Dendritic cell treated with granulocyte-macrophage colony-stimulating factor and Interleukin-4, amounts not matched to agents 40 ng/mL and 50 ng/mL, for 4 days (primary cell): ENCODE results near the gene YWHAE.
"Not testable (repeated sequence)": the region's sequence is repeated elsewhere in the genome, so short reads cannot be mapped to it uniquely, and the experiment has no call there.

Source experiments
- H3K27ac Mint-ChIP-seq: one replicate; pipeline ENCODE4 v1.8.0; 2022; ENCODE audit warnings: mild to moderate bottlenecking, mixed read lengths
- H3K27me3 Mint-ChIP-seq: one replicate; pipeline ENCODE4 v1.8.0; 2022; ENCODE audit warnings: mild to moderate bottlenecking, mixed read lengths
- H3K36me3 Mint-ChIP-seq: one replicate; pipeline ENCODE4 v1.8.0; 2022; ENCODE audit warnings: low read depth, mixed read lengths
- H3K4me1 Mint-ChIP-seq: one replicate; pipeline ENCODE4 v1.8.0; 2022; ENCODE audit warnings: low read depth, mixed read lengths
- H3K4me3 Mint-ChIP-seq: one replicate; pipeline ENCODE4 v1.8.0; 2022; ENCODE audit warnings: mild to moderate bottlenecking, moderate library complexity, mixed read lengths
- H3K9me3 Mint-ChIP-seq: one replicate; pipeline ENCODE4 v1.8.0; 2022; ENCODE audit warnings: mixed read lengths
- intact Hi-C: fragments of 100-400 bp; cut with micrococcal nuclease; formaldehyde crosslinking; loops from one replicate; pipeline ENCODE4 v1.15.0; 2022

Gene YWHAE

GRCh38 chr17:1374431-1375177 lies 25.4 kb downstream of the YWHAE start:
- no peaks in the 10 kb centered on the region for H3K9me3 Mint-ChIP-seq
- H3K36me3 Mint-ChIP-seq, result peaks cover 56% of the 10 kb centered on the region
- peaks cover 63% of the 10 kb centered on the region for H3K4me1 Mint-ChIP-seq
- H3K27me3 Mint-ChIP-seq, result no peaks in the 10 kb centered on the region
- no peak overlapping the region for H3K27ac Mint-ChIP-seq
- intact Hi-C loops, result no loop called here
- H3K4me3 Mint-ChIP-seq, result no peak overlapping the region

- Mint-ChIP-seq H3K9me3 (no peaks in the 10 kb centered on the region), H3K4me1 (peaks cover 55% of the 10 kb centered on the region), H3K4me3 (no peak overlapping the region), H3K36me3 (peaks cover 59% of the 10 kb centered on the region), H3K27me3 (no peaks in the 10 kb centered on the region), H3K27ac (no peak overlapping the region)
- intact Hi-C loops, result no loop called here
Measured at GRCh38 chr17:1373707-1374237, 26.2 kb downstream of the YWHAE start.

- H3K27me3 Mint-ChIP-seq, result no peaks in the 10 kb centered on the region
- H3K9me3 Mint-ChIP-seq, result no peaks in the 10 kb centered on the region
- H3K4me1 Mint-ChIP-seq, result peaks cover 55% of the 10 kb centered on the region
- H3K27ac Mint-ChIP-seq, result no peak overlapping the region
- peaks cover 55% of the 10 kb centered on the region for H3K36me3 Mint-ChIP-seq
- intact Hi-C loops, result no loop called here
- no peak overlapping the region for H3K4me3 Mint-ChIP-seq
Measured at GRCh38 chr17:1372618-1373017, 27.4 kb downstream of the YWHAE start.

GRCh38 chr17:1371893-1372590 lies 28.0 kb downstream of the YWHAE start:
- Mint-ChIP-seq H3K27me3 (no peaks in the 10 kb centered on the region), H3K9me3 (no peaks in the 10 kb centered on the region), H3K4me1 (peaks cover 55% of the 10 kb centered on the region), H3K36me3 (peaks cover 55% of the 10 kb centered on the region), H3K27ac (no peak overlapping the region), H3K4me3 (no peak overlapping the region)
- intact Hi-C loops, result no loop called here

- Mint-ChIP-seq H3K36me3 (peaks cover 63% of the 10 kb centered on the region), H3K27ac (no peak overlapping the region), H3K27me3 (no peaks in the 10 kb centered on the region), H3K9me3 (no peaks in the 10 kb centered on the region), H3K4me1 (peaks cover 39% of the 10 kb centered on the region), H3K4me3 (no peak overlapping the region)
- intact Hi-C loops, result loop anchor here (10.0 kb wide), 2 partner anchors 56 to 266 kb away; no protein-coding TSS in a partner anchor
Measured at GRCh38 chr17:1368588-1368987, 31.4 kb downstream of the YWHAE start.

GRCh38 chr17:1367351-1367745 lies 32.7 kb downstream of the YWHAE start:
- H3K27me3 Mint-ChIP-seq, result no peaks in the 10 kb centered on the region
- H3K9me3 Mint-ChIP-seq, result no peaks in the 10 kb centered on the region
- peaks cover 47% of the 10 kb centered on the region for H3K4me1 Mint-ChIP-seq
- peaks cover 56% of the 10 kb centered on the region for H3K36me3 Mint-ChIP-seq
- intact Hi-C loops, result loop anchor here (10.0 kb wide), 2 partner anchors 57 to 267 kb away; no protein-coding TSS in a partner anchor
- H3K4me3 Mint-ChIP-seq, result no peak overlapping the region
- H3K27ac Mint-ChIP-seq, result no peak overlapping the region

- no peak overlapping the region for H3K27ac Mint-ChIP-seq
- H3K4me1 Mint-ChIP-seq, result peaks cover 50% of the 10 kb centered on the region
- H3K9me3 Mint-ChIP-seq, result no peaks in the 10 kb centered on the region
- H3K27me3 Mint-ChIP-seq, result no peaks in the 10 kb centered on the region
- H3K36me3 Mint-ChIP-seq, result peaks cover 57% of the 10 kb centered on the region
- intact Hi-C loops, result loop anchor here (10.0 kb wide), 2 partner anchors 59 to 269 kb away; no protein-coding TSS in a partner anchor
- H3K4me3 Mint-ChIP-seq, result no peak overlapping the region
Measured at GRCh38 chr17:1366234-1366633, 33.8 kb downstream of the YWHAE start.

- Mint-ChIP-seq H3K36me3 (peaks cover 56% of the 10 kb centered on the region), H3K4me3 (no peak overlapping the region), H3K9me3 (no peaks in the 10 kb centered on the region), H3K4me1 (peaks cover 49% of the 10 kb centered on the region), H3K27ac (no peak overlapping the region), H3K27me3 (no peaks in the 10 kb centered on the region)
- intact Hi-C loops, result loop anchor here (1.0 to 10.0 kb wide), 3 partner anchors 59 to 269 kb away; partner anchors contain the start of gene INPP5K
Measured at GRCh38 chr17:1365445-1366039, 34.5 kb downstream of the YWHAE start.

- Mint-ChIP-seq H3K27me3 (no peaks in the 10 kb centered on the region), H3K27ac (peak overlapping the region; percentile 56), H3K9me3 (no peaks in the 10 kb centered on the region), H3K4me1 (peaks cover 59% of the 10 kb centered on the region), H3K4me3 (peak overlapping the region; percentile 61), H3K36me3 (peaks cover 63% of the 10 kb centered on the region)
- intact Hi-C loops, result loop anchor here (5.0 to 10.0 kb wide), 3 partner anchors 34 to 272 kb away; no protein-coding TSS in a partner anchor
Measured at GRCh38 chr17:1362964-1363363, 37.1 kb downstream of the YWHAE start.

GRCh38 chr17:1362065-1362848 lies 37.8 kb downstream of the YWHAE start:
- H3K4me1 Mint-ChIP-seq, result peaks cover 52% of the 10 kb centered on the region

GRCh38 chr17:1360975-1361374 lies 39.0 kb downstream of the YWHAE start:
- Mint-ChIP-seq H3K27me3 (no peaks in the 10 kb centered on the region), H3K9me3 (no peaks in the 10 kb centered on the region), H3K4me1 (peaks cover 48% of the 10 kb centered on the region), H3K36me3 (peaks cover 72% of the 10 kb centered on the region), H3K4me3 (no peak overlapping the region), H3K27ac (no peak overlapping the region)
- intact Hi-C loops, result loop anchor here (5.0 to 10.0 kb wide), 3 partner anchors 36 to 274 kb away; no protein-coding TSS in a partner anchor

More at GRCh38 chr17:1362065-1362848, 37.8 kb downstream of the YWHAE start:
- Mint-ChIP-seq H3K36me3 (peaks cover 63% of the 10 kb centered on the region), H3K4me3 (peak overlapping the region; percentile 61), H3K9me3 (no peaks in the 10 kb centered on the region), H3K27ac (peak overlapping the region; percentile 56), H3K27me3 (no peaks in the 10 kb centered on the region)
- intact Hi-C loops, result loop anchor here (5.0 to 10.0 kb wide), 3 partner anchors 35 to 273 kb away; no protein-coding TSS in a partner anchor

GRCh38 chr17:1360315-1360714 lies 39.7 kb downstream of the YWHAE start:
- H3K27ac Mint-ChIP-seq, H3K9me3 Mint-ChIP-seq, H3K27me3 Mint-ChIP-seq, H3K4me3 Mint-ChIP-seq: not testable (repeated sequence)
- Mint-ChIP-seq H3K36me3 (peaks cover 79% of the 10 kb centered on the region), H3K4me1 (peaks cover 48% of the 10 kb centered on the region)
- intact Hi-C loops, result loop anchor here (5.0 to 10.0 kb wide), 3 partner anchors 37 to 274 kb away; no protein-coding TSS in a partner anchor

- no peak overlapping the region for H3K4me3 Mint-ChIP-seq
- intact Hi-C loops, result no loop called here
- no peak overlapping the region for H3K27ac Mint-ChIP-seq
- H3K4me1 Mint-ChIP-seq, result no peaks in the 10 kb centered on the region
- no peaks in the 10 kb centered on the region for H3K9me3 Mint-ChIP-seq
- H3K36me3 Mint-ChIP-seq, result peaks cover 94% of the 10 kb centered on the region
- H3K27me3 Mint-ChIP-seq, result no peaks in the 10 kb centered on the region
Measured at GRCh38 chr17:1354030-1354429, 46.0 kb downstream of the YWHAE start.
